Measurements from ENCODE around the gene ZNF70. TPM values are rescaled to one million over a fixed set of nuclear protein-coding genes. Genes with fewer than 3 reads are reported as not detected.

ZNF70 gene
- total RNA-seq, result 12.5 TPM in 2 replicates
- long read RNA-seq, result 0 reads

- DNase-seq (ENCODE audit: extremely low spot score, unreplicated experiment), result peak; percentile 91
- H3K9me3 Mint-ChIP-seq (ENCODE audit: unreplicated experiment), result no peaks in the 10 kb centered on the region
- H3K27ac Mint-ChIP-seq (ENCODE audit: unreplicated experiment), result peak within 1 kb of the TSS; percentile 89
- no peaks in the 10 kb centered on the region for H3K27me3 Mint-ChIP-seq (ENCODE audit: unreplicated experiment)
- no peaks in the 10 kb centered on the region for H3K36me3 Mint-ChIP-seq (ENCODE audit: unreplicated experiment)
- H3K4me3 Mint-ChIP-seq (ENCODE audit: unreplicated experiment), result peak within 1 kb of the TSS; percentile 88
- H3K4me1 Mint-ChIP-seq (ENCODE audit: unreplicated experiment), result peaks cover 17% of the 10 kb centered on the region
- peak; percentile 30 for TF ChIP-seq CTCF (IDR thresholded peaks at IDR 0.05)
Measured at GRCh38 chr22:23750714-23751440, at the start of gene ZNF70. TSS of gene ZNF70 (minus strand) at chr22:23751112. CDS start at chr22:23745140, 5,972 bp downstream.

GRCh38 chr22:23796461-23796860 lies 45.5 kb upstream of the ZNF70 start:
- Mint-ChIP-seq H3K4me1 (ENCODE audit: unreplicated experiment) (peaks cover 12% of the 10 kb centered on the region), H3K9me3 (ENCODE audit: unreplicated experiment) (no peaks in the 10 kb centered on the region), H3K4me3 (ENCODE audit: unreplicated experiment) (no peak overlapping the region), H3K27ac (ENCODE audit: unreplicated experiment) (peak overlapping the region; percentile 72), H3K36me3 (ENCODE audit: unreplicated experiment) (peaks cover 34% of the 10 kb centered on the region), H3K27me3 (ENCODE audit: unreplicated experiment) (no peaks in the 10 kb centered on the region)
- no peak for DNase-seq (ENCODE audit: extremely low spot score, unreplicated experiment)
- no peak for TF ChIP-seq CTCF (IDR thresholded peaks at IDR 0.05)

GRCh38 chr22:23793326-23793725 lies 42.4 kb upstream of the ZNF70 start:
- Mint-ChIP-seq H3K36me3 (ENCODE audit: unreplicated experiment) (peaks cover 15% of the 10 kb centered on the region), H3K27ac (ENCODE audit: unreplicated experiment) (no peak overlapping the region), H3K9me3 (ENCODE audit: unreplicated experiment) (no peaks in the 10 kb centered on the region), H3K27me3 (ENCODE audit: unreplicated experiment) (no peaks in the 10 kb centered on the region), H3K4me1 (ENCODE audit: unreplicated experiment) (peaks cover 31% of the 10 kb centered on the region), H3K4me3 (ENCODE audit: unreplicated experiment) (no peak overlapping the region)
- DNase-seq (ENCODE audit: extremely low spot score, unreplicated experiment), result no peak
- no peak for TF ChIP-seq CTCF (IDR thresholded peaks at IDR 0.05)

- no peak for DNase-seq (ENCODE audit: extremely low spot score, unreplicated experiment)
- Mint-ChIP-seq H3K36me3 (ENCODE audit: unreplicated experiment) (peaks cover 15% of the 10 kb centered on the region), H3K27me3 (ENCODE audit: unreplicated experiment) (no peaks in the 10 kb centered on the region), H3K27ac (ENCODE audit: unreplicated experiment) (peak overlapping the region; percentile 18), H3K4me3 (ENCODE audit: unreplicated experiment) (no peak overlapping the region), H3K9me3 (ENCODE audit: unreplicated experiment) (no peaks in the 10 kb centered on the region), H3K4me1 (ENCODE audit: unreplicated experiment) (peaks cover 39% of the 10 kb centered on the region)
- no peak for TF ChIP-seq CTCF (IDR thresholded peaks at IDR 0.05)
Measured at GRCh38 chr22:23791738-23792645, 41.1 kb upstream of the ZNF70 start.
